ENCODE measurements around the gene ADGRL2.

DNA sequence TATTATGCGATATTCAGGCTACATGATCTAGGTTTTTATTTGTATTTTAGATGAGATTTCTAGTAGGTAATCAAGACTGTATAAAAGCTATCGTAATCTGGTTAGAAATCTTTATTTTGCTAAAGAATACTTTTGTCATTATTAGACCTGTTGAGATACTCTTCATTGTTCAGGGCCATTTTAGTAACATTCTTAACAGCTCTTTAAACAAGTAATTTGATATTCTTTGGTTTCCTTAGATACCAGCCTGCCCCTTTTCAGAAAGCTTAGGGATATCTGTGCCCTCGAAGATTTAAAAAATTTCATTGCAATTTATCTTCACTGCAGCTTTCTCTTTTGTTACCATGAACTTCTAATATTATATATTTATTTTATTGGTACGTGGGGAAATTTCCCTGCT, 18.9 kb downstream of the ADGRL2 start:
- TF ChIP-seq, protein P1, sequence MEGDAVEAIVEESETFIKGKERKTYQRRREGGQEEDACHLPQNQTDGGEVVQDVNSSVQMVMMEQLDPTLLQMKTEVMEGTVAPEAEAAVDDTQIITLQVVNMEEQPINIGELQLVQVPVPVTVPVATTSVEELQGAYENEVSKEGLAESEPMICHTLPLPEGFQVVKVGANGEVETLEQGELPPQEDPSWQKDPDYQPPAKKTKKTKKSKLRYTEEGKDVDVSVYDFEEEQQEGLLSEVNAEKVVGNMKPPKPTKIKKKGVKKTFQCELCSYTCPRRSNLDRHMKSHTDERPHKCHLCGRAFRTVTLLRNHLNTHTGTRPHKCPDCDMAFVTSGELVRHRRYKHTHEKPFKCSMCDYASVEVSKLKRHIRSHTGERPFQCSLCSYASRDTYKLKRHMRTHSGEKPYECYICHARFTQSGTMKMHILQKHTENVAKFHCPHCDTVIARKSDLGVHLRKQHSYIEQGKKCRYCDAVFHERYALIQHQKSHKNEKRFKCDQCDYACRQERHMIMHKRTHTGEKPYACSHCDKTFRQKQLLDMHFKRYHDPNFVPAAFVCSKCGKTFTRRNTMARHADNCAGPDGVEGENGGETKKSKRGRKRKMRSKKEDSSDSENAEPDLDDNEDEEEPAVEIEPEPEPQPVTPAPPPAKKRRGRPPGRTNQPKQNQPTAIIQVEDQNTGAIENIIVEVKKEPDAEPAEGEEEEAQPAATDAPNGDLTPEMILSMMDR (conservative IDR thresholded peaks at IDR 0.05; ENCODE audit: low read depth, low read length): no peak
- no peak for TF ChIP-seq EZH2 (IDR thresholded peaks at IDR 0.05; ENCODE audit: low read length, unreplicated experiment)
- no peak for TF ChIP-seq EZH2phosphoT487 (IDR thresholded peaks at IDR 0.05; ENCODE audit: borderline replicate concordance, low read length)

All from PC-3 (cell line).